A673 (cell line): ENCODE data around the gene PRDM16.

Experiments used
- EZH2 ChIP-seq: fragments of 200-600 bp; sonication (generic); IDR thresholded peaks from 2 replicates; pipeline ENCODE4 v1.6.1; 2017; ENCODE audit warnings: borderline replicate concordance, low read depth, mild to moderate bottlenecking, mixed read lengths, antibody characterized with exemption, low read length; ENCODE audit not compliant: poor library complexity, severe bottlenecking
- TF ChIP-seq, protein P1 (sequence below): fragments of 300-800, 200-600 bp; sonication (generic); conservative IDR thresholded peaks from 2 replicates; pipeline ENCODE4 v1.5.1; 2017; ENCODE audit warnings: low read depth, mild to moderate bottlenecking, antibody characterized with exemption, low read length, moderate library complexity, mixed read lengths

DNA sequence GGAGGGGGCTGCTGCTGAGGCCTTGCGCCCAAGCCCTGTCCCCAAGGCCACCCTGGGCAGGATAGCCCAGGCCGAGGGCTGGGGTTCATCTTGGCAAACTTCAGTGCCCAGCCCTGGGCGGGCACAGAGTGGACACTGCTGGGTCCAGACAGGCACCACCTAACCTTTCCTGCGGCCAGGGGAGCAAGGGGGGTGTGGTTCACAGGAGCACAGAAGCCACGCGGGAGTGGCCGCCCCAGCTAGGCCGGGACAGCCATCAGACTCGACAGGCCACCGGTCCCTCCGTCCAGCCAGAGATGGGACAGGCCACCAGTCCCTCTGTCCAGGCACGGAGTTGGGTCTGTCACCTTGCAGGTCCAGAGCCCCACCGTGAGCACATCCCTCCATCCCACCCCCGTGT lies 414.4 kb downstream of the PRDM16 start:
- TF ChIP-seq, protein P1, sequence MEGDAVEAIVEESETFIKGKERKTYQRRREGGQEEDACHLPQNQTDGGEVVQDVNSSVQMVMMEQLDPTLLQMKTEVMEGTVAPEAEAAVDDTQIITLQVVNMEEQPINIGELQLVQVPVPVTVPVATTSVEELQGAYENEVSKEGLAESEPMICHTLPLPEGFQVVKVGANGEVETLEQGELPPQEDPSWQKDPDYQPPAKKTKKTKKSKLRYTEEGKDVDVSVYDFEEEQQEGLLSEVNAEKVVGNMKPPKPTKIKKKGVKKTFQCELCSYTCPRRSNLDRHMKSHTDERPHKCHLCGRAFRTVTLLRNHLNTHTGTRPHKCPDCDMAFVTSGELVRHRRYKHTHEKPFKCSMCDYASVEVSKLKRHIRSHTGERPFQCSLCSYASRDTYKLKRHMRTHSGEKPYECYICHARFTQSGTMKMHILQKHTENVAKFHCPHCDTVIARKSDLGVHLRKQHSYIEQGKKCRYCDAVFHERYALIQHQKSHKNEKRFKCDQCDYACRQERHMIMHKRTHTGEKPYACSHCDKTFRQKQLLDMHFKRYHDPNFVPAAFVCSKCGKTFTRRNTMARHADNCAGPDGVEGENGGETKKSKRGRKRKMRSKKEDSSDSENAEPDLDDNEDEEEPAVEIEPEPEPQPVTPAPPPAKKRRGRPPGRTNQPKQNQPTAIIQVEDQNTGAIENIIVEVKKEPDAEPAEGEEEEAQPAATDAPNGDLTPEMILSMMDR: no peak
- TF ChIP-seq EZH2: no peak
